ENCODE data around the gene NEBL.

Gene NEBL

DNA sequence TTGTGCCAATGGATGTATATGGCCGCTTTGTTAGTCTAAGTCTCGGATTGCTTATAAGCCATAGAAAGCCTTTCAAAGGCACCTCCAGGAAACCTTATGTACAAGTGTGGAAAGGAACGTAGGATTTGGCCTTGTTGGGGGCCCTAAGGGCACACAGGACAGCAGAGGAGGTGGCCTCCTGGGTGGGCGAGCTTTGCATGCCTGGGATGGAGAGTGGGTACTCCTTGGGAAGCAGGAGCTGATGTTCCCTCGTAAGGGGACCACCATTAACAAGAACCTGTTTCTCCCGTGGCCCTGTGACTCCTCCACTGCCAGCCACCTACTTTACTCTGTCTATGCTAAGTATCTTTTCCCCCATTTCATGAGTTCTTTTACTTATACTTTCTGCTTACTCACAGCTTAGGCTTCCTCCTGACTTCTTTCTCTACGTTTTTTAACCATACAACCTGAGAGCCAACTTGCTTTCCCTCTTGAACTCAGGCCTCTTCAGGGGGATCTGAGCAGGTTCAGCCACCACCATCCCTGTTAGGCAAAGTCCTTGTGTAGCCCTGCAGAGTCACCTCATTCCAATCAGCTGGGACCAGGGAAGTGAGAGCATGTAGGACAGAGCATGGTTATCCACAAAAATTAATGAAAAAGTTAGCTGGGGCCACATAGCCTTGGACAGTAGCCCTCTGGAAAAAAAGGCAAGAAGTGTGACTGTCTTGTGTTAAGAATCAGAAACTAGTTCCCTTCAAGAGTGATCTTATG lies 118.9 kb downstream of the NEBL start:
- no peaks in the 10 kb centered on the region for H3K4me1 ChIP-seq (ENCODE audit: insufficient read depth, low read length)
- no peak overlapping the region for H2AFZ ChIP-seq (ENCODE audit: low read depth, low read length)
- no peak overlapping the region for H3K4me3 ChIP-seq (ENCODE audit: low read length)
- no peaks in the 10 kb centered on the region for H3K9me3 ChIP-seq (ENCODE audit: low read length)
- no peaks in the 10 kb centered on the region for H3K27me3 ChIP-seq (ENCODE audit: insufficient read depth, low read length)
- no peaks in the 10 kb centered on the region for H3K36me3 ChIP-seq (ENCODE audit: insufficient read depth, low read length)

DNA sequence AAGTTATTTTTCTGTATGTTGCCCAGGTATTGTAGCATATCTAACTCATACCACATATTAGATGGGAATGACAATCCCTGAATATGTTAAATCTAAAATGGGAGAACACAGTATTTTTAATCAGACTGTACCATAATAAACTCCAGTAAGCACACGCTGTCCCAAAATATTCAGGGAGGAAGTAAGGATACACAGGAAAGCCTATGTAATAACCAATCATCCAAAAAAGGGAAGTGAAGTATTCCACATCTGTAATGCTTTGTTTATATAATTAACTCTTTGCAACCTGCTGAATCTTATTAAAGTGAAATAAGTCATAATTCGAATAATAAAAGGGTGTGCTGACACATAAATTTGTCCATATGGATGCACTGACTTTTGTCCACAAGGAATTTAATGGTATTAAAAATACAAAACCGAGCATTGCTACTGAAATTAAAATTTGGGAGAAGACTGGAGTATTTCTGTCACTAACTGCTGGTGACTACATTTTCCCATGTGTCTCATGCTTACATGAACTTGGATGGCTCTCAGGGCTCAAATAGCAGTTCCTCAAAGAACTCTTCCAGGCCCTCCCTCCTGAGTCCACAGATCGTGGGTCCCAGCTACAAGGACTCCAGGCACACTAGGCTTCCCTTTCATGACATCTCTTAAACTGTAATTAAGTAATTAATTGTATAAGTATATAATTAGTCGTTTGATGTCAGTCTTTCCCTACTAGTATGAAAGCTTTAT lies 120.6 kb downstream of the NEBL start:
- Histone ChIP-seq H2AFZ (ENCODE audit: low read depth, low read length) (no peak overlapping the region), H3K4me1 (ENCODE audit: insufficient read depth, low read length) (no peaks in the 10 kb centered on the region), H3K9me3 (ENCODE audit: low read length) (no peaks in the 10 kb centered on the region), H3K27me3 (ENCODE audit: insufficient read depth, low read length) (no peaks in the 10 kb centered on the region), H3K4me3 (ENCODE audit: low read length) (no peak overlapping the region), H3K36me3 (ENCODE audit: insufficient read depth, low read length) (no peaks in the 10 kb centered on the region)

DNA sequence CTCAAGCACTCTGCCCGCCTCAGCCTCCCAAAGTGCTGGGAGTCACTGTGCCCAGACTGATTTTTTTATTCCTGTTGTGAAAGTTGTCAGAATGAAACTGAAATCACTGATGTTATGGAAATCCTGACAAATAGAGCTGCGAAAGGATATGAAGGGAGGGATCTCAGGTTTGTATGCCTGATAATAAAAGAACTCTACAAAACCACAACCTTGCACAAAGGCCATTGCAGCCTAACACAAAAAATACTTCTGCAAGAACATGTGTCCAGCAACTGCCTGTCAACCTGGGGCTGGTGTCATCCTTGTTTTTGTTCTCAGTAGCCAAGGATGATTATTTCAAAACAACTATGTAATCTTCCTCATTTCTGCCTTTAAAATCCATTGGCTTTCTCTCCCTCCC lies 126.1 kb downstream of the NEBL start:
- H3K27me3 ChIP-seq (ENCODE audit: insufficient read depth, low read length) = no peaks in the 10 kb centered on the region

DNA sequence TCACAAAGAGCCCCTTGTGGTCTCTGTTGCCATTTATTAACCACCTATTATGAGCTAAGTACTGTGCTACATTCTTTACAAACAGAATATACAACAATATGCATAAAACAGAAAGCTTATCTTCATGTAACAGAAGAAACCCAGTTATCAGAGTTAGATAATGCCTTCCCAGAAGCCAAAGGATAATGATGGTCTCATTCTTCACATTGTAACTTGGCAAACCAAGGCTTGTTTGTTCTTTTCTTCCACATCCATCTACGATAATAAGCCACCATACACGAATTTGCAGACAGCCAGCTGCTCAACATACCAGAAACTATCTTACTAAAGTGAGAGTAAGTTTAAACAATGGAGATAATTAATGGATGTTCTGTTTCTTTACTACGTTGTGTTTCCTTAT lies 127.6 kb downstream of the NEBL start:
- H2AFZ ChIP-seq (ENCODE audit: low read depth, low read length) = no peak overlapping the region
- no peak overlapping the region for H3K4me3 ChIP-seq (ENCODE audit: low read length)
- no peaks in the 10 kb centered on the region for H3K9me3 ChIP-seq (ENCODE audit: low read length)
- H3K27me3 ChIP-seq (ENCODE audit: insufficient read depth, low read length) = no peaks in the 10 kb centered on the region
- no peaks in the 10 kb centered on the region for H3K36me3 ChIP-seq (ENCODE audit: insufficient read depth, low read length)
- peaks cover 11% of the 10 kb centered on the region for H3K4me1 ChIP-seq (ENCODE audit: insufficient read depth, low read length)

More for the DNA sequence above, 126.1 kb downstream of the NEBL start:
- H3K36me3 ChIP-seq (ENCODE audit: insufficient read depth, low read length) = no peaks in the 10 kb centered on the region
- H2AFZ ChIP-seq (ENCODE audit: low read depth, low read length) = no peak overlapping the region
- H3K4me1 ChIP-seq (ENCODE audit: insufficient read depth, low read length) = peaks cover 11% of the 10 kb centered on the region
- no peak overlapping the region for H3K4me3 ChIP-seq (ENCODE audit: low read length)
- no peaks in the 10 kb centered on the region for H3K9me3 ChIP-seq (ENCODE audit: low read length)

DNA sequence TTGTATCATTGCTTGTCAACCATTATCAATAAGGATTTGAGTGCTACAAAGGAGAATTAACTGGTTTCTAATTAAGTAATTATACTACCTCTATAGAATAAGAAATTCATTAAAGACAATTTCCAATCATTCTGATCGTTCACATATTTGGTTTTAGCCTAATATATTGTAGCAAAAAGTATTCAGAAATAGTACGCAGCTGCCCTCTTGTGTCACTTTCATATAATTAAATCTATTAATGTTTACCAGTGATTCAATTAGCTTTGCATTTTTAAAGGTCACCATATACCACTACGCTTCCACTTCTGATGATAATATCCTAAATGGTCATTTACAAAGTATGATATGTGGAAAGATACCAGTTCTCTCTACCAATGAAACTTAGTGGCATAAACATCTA lies 128.3 kb downstream of the NEBL start:
- no peak overlapping the region for H3K4me3 ChIP-seq (ENCODE audit: low read length)
- no peaks in the 10 kb centered on the region for H3K36me3 ChIP-seq (ENCODE audit: insufficient read depth, low read length)
- H3K27me3 ChIP-seq (ENCODE audit: insufficient read depth, low read length) = no peaks in the 10 kb centered on the region
- no peak overlapping the region for H2AFZ ChIP-seq (ENCODE audit: low read depth, low read length)
- no peaks in the 10 kb centered on the region for H3K9me3 ChIP-seq (ENCODE audit: low read length)
- peaks cover 11% of the 10 kb centered on the region for H3K4me1 ChIP-seq (ENCODE audit: insufficient read depth, low read length)

DNA sequence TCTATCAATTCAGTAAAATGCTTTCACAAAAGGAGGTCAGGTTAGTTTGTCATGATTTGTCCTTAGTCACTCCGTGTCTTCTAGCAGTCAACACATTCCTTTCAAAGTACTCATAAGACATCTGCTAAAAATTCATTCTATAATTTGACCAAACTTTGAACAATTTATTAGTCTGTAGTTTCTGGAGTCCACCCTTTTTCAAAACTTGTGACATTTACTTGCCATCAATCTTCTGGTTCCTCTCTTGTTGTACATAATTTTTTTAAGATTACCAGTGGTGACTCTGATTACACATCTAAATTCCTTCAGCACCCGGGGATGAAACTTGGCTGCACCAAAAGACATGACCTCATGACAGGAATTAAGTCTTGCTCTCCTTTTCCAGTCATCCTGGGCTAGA lies 130.1 kb downstream of the NEBL start:
- Histone ChIP-seq H2AFZ (ENCODE audit: low read depth, low read length) (no peak overlapping the region), H3K9me3 (ENCODE audit: low read length) (peaks cover 1% of the 10 kb centered on the region), H3K36me3 (ENCODE audit: insufficient read depth, low read length) (no peaks in the 10 kb centered on the region), H3K27me3 (ENCODE audit: insufficient read depth, low read length) (no peaks in the 10 kb centered on the region), H3K4me1 (ENCODE audit: insufficient read depth, low read length) (peaks cover 11% of the 10 kb centered on the region), H3K4me3 (ENCODE audit: low read length) (no peak overlapping the region)

DNA sequence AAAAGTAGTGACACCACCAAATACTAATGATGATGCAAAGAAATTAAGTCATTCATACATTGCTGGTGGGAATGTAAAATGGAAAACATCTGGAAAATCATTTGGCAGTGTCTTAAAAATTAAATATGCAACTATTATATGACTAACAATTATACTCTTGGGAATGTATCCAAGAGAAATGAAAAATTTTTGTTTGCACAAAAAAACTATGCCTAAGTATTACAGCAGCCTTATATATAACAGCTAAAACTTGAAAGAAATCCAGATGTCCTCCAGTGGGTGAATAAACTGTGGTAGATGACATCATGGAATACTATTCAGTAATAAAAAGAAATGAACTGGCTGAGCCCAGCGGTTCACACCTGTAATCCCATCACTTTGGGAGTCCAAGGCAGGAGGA lies 132.0 kb downstream of the NEBL start:
- Histone ChIP-seq H3K4me3 (ENCODE audit: low read length) (no peak overlapping the region), H3K36me3 (ENCODE audit: insufficient read depth, low read length) (no peaks in the 10 kb centered on the region), H2AFZ (ENCODE audit: low read depth, low read length) (no peak overlapping the region), H3K4me1 (ENCODE audit: insufficient read depth, low read length) (peaks cover 11% of the 10 kb centered on the region), H3K9me3 (ENCODE audit: low read length) (peaks cover 1% of the 10 kb centered on the region), H3K27me3 (ENCODE audit: insufficient read depth, low read length) (no peaks in the 10 kb centered on the region)

DNA sequence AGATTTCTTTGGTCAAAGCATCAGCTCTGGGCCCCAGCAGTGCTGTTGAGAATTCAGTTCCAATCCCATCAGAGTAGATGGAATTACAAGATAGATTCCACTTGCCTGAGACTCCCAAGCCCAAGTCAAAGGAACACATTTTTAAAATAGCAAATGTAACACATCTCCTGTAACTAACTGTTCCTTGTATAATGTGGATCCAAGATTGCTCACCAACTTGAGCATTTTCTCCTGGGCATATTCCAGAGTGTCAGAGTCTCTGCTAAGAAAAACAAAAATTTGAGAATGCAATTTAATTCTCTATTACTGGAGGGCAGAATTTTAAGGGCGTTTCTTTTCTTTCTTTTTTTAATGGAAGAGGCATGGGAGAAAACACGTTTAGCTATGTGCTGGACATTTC lies 136.7 kb downstream of the NEBL start:
- H2AFZ ChIP-seq (ENCODE audit: low read depth, low read length) = peak overlapping the region; percentile 34
- no peaks in the 10 kb centered on the region for H3K27me3 ChIP-seq (ENCODE audit: insufficient read depth, low read length)
- H3K36me3 ChIP-seq (ENCODE audit: insufficient read depth, low read length) = no peaks in the 10 kb centered on the region
- peaks cover 1% of the 10 kb centered on the region for H3K9me3 ChIP-seq (ENCODE audit: low read length)
- no peaks in the 10 kb centered on the region for H3K4me1 ChIP-seq (ENCODE audit: insufficient read depth, low read length)
- H3K4me3 ChIP-seq (ENCODE audit: low read length) = no peak overlapping the region

DNA sequence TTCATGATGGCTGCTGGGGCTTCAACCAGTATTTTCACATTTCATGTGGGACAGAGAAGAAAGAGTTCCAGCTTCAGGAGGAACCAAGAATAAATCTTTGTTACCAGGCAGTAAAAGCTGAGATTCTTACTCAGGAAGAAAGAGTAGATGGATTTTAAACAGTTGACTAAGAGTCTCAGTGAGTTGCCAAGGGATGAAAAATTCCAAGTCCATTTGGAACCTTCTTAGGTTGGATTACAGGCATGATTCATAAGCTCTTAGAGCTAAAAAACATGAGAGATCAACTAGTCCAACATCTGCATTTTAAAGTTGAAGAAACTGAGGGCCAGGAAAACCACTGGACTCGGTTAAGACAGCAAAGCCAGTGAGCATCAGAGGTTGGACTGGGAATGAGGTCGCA lies 148.6 kb downstream of the NEBL start:
- Histone ChIP-seq H3K27me3 (ENCODE audit: insufficient read depth, low read length) (no peaks in the 10 kb centered on the region), H3K4me3 (ENCODE audit: low read length) (no peak overlapping the region)

DNA sequence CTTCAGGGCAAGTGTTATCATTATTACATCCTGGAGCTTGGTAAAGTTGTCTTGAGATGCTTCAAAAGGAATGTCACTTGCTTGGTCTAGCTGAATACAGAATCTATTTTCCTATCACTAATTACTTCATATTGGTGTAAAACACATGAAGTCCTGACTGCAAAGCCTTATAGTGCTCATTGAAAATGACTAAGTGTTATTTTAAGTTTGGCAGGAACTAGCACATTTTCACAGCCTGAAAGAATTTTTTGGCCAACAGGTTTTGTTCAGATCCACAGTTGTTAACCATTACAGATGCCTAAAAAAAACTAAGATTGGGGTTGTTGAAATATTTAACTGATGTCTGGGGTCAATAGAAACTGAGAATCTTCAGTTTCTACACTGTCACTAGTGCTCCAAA lies 149.3 kb downstream of the NEBL start:
- H3K36me3 ChIP-seq (ENCODE audit: insufficient read depth, low read length) = no peaks in the 10 kb centered on the region
- no peaks in the 10 kb centered on the region for H3K27me3 ChIP-seq (ENCODE audit: insufficient read depth, low read length)
- H2AFZ ChIP-seq (ENCODE audit: low read depth, low read length) = no peak overlapping the region
- H3K4me1 ChIP-seq (ENCODE audit: insufficient read depth, low read length) = no peaks in the 10 kb centered on the region
- H3K9me3 ChIP-seq (ENCODE audit: low read length) = peaks cover 2% of the 10 kb centered on the region
- no peak overlapping the region for H3K4me3 ChIP-seq (ENCODE audit: low read length)

More for the DNA sequence above, 148.6 kb downstream of the NEBL start:
- H3K9me3 ChIP-seq (ENCODE audit: low read length) = peaks cover 2% of the 10 kb centered on the region
- no peaks in the 10 kb centered on the region for H3K4me1 ChIP-seq (ENCODE audit: insufficient read depth, low read length)
- H3K36me3 ChIP-seq (ENCODE audit: insufficient read depth, low read length) = no peaks in the 10 kb centered on the region
- no peak overlapping the region for H2AFZ ChIP-seq (ENCODE audit: low read depth, low read length)

DNA sequence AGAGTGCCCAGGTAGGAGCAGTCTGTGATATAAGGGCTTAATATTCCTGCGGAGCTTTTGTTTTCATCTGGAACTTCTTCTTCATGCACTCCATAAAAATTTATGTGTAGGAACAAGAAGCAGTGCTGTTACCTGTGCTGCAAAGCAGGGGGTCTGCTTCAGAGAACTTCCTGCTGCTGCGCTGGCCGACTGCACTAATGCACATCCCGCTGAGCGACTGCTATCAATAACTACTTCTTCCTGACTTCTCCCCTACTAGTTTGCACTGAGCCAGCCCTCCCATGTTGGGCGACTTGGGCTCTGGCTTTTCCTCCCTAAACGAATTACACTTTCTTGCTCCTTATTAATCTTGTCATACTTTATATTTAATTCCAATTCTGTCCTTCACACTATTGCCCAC lies 150.3 kb downstream of the NEBL start:
- Histone ChIP-seq H3K36me3 (ENCODE audit: insufficient read depth, low read length) (no peaks in the 10 kb centered on the region), H3K4me3 (ENCODE audit: low read length) (no peak overlapping the region), H3K27me3 (ENCODE audit: insufficient read depth, low read length) (no peaks in the 10 kb centered on the region), H3K9me3 (ENCODE audit: low read length) (peaks cover 2% of the 10 kb centered on the region), H3K4me1 (ENCODE audit: insufficient read depth, low read length) (no peaks in the 10 kb centered on the region), H2AFZ (ENCODE audit: low read depth, low read length) (no peak overlapping the region)

DNA sequence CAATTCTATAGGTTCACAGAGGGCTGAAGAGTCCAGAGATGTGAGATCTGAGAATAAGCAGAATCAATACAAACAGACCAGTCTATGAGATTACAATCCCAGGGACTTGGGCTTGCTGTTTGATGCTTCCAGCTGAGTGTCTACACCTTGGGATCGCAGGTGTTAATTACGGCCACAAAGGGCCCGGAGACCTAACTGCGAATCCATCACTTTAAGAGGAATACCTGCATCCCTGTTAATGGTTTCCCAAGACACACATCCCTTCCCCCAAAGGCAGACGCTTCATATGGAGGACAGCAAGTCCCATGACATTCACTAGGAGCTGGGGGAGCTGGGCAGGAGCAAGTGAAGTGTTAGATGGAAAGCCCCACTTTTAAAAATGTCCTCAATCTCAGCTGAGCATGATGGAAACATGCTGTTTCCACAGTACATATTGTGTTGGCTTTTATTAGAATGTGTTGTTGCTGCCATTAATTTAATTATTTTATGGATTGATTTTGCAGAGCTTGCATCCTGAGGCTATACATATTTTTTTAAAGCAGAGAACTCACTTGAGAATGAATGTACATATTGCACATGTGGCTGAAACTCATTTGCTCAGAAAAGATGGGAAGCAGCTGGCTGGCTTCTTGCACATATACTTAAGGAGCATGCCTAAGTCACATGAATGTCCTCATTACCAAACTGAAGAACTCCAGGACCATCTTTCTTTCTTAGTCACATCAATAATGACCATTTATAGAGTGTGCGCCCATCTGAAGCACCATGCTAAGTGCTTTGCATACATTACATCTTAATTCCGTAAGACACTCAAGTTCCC lies 151.3 kb downstream of the NEBL start:
- Histone ChIP-seq H3K9me3 (ENCODE audit: low read length) (no peaks in the 10 kb centered on the region), H2AFZ (ENCODE audit: low read depth, low read length) (no peak overlapping the region), H3K36me3 (ENCODE audit: insufficient read depth, low read length) (no peaks in the 10 kb centered on the region), H3K4me3 (ENCODE audit: low read length) (no peak overlapping the region), H3K4me1 (ENCODE audit: insufficient read depth, low read length) (no peaks in the 10 kb centered on the region), H3K27me3 (ENCODE audit: insufficient read depth, low read length) (no peaks in the 10 kb centered on the region)

DNA sequence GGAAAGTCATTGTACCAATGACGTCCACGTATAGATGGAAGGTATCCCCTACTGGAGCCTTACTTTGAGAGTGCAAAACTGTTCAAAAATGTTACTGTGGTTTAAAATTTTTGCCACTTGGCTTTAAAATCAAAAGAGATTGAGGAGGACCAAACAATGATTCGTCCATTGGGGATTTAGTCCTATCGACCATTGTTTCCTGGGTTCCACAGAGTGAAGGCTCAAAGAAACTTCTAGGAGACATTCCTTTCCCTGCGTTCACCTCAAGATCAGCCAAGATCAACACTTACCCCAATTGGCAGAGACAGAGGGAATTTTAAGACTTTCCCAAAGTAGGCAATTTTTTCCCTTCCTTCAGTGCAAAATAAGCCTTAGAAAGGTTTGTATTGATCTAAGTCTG lies 152.3 kb downstream of the NEBL start:
- Histone ChIP-seq H3K4me1 (ENCODE audit: insufficient read depth, low read length) (no peaks in the 10 kb centered on the region), H3K36me3 (ENCODE audit: insufficient read depth, low read length) (no peaks in the 10 kb centered on the region), H3K4me3 (ENCODE audit: low read length) (no peak overlapping the region), H3K27me3 (ENCODE audit: insufficient read depth, low read length) (no peaks in the 10 kb centered on the region), H3K9me3 (ENCODE audit: low read length) (no peaks in the 10 kb centered on the region), H2AFZ (ENCODE audit: low read depth, low read length) (no peak overlapping the region)
